GM13977 (cell line): ENCODE measurements around the gene MOB3B.

Source experiments
- DNase-seq: peaks from one replicate; pipeline ENCODE4 v3.0.0; 2012; ENCODE audit warnings: low spot score
- in situ Hi-C: fragments of 300-500 bp; cut with MboI; formaldehyde crosslinking; loops from one replicate; pipeline ENCODE4 v1.12.0; 2022; ENCODE audit warnings: low sequenced_read_pairs, low pct_unique_long_range_greater_than_20kb, mixed read lengths, inconsistent platforms; ENCODE audit not compliant: unreplicated experiment
- TF ChIP-seq, protein P1 (sequence below): IDR thresholded peaks from 2 replicates; pipeline ENCODE4 v1.5.1; 2012; ENCODE audit warnings: mild to moderate bottlenecking, control low read depth; ENCODE audit not compliant: insufficient read depth; ENCODE audit errors: extremely low read depth, missing control alignments

Gene MOB3B

DNA sequence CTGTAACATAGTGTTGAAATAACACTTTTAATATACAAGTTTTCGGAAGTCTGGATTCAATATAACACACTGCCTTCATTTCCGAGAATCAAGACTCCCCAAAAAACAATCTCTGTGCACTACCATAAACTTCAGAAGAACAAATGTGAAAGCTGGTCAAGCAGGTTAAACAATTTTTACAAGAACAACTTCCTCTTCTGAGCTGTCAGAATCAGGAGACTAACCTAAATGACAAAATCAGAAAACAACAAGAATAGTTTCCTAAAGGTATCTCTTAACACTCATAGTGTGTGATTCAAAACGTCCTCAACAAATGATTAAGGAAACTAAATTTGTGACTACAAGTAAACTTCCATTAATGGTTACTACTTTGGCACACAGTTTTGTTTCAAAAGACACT, 32.1 kb upstream of the MOB3B start:
- TF ChIP-seq, protein P1, sequence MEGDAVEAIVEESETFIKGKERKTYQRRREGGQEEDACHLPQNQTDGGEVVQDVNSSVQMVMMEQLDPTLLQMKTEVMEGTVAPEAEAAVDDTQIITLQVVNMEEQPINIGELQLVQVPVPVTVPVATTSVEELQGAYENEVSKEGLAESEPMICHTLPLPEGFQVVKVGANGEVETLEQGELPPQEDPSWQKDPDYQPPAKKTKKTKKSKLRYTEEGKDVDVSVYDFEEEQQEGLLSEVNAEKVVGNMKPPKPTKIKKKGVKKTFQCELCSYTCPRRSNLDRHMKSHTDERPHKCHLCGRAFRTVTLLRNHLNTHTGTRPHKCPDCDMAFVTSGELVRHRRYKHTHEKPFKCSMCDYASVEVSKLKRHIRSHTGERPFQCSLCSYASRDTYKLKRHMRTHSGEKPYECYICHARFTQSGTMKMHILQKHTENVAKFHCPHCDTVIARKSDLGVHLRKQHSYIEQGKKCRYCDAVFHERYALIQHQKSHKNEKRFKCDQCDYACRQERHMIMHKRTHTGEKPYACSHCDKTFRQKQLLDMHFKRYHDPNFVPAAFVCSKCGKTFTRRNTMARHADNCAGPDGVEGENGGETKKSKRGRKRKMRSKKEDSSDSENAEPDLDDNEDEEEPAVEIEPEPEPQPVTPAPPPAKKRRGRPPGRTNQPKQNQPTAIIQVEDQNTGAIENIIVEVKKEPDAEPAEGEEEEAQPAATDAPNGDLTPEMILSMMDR = no peak
- in situ Hi-C loops = no loop called here

DNA sequence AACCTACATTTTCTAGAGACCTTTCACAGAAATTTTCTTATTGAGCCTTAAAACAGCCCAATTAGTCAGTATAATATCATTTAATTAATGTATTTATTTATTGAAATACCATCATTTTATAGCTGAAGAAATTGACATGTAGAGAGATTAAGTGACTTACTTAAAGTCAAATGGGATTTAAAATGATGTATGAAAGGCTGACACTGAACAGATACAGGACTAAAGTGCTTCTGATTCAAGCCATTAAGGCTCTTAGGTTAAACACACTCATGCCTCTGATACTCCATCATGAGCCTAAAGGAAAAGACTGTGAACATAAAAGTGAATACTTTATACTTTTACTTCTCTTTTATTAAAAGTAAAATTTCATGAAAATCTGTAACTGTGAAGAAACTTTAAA, 30.8 kb upstream of the MOB3B start:
- in situ Hi-C loops = no loop called here
- no peak for DNase-seq
- TF ChIP-seq, protein P1 = no peak

More for the DNA sequence above, 32.1 kb upstream of the MOB3B start:
- DNase-seq = no peak

DNA sequence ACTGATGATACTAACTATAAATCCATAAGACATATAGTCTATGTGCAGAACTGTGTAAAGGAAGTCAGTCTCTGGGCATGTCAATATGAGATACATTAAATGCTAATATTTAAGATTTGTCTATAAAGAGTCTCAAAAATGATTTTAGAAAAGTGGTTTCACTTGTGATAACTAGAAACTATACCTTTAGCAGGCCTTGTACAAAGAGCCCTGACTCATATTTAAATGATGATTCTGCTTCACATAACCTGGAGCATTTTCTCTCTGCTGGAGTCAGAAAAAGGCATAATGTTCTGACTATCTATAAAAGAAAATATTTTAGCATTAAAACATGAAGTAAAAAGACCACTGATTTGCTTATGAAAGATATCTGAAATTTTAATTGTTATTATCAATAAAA, 28.7 kb upstream of the MOB3B start:
- TF ChIP-seq, protein P1 = no peak
- in situ Hi-C loops = no loop called here
- no peak for DNase-seq

DNA sequence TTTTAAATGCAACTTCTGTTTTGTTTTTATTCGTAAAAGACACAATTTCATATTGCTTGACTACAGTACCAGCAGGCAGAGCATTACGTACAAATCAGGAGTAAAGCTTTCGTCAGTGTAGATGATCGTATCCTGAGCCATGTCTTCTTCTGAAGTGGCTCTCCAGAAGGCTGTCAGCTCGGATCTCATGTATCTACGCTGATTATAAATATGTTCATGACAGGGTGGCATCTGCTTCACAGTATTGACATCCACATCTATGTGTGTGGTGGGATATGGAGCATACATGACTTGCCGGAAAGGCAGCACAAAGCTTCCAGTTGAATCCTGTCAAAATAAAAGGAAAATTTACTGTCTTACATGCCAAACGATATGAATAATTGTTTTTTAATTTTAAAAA, 26.9 kb upstream of the MOB3B start:
- TF ChIP-seq, protein P1 = no peak
- in situ Hi-C loops = no loop called here
- no peak for DNase-seq

DNA sequence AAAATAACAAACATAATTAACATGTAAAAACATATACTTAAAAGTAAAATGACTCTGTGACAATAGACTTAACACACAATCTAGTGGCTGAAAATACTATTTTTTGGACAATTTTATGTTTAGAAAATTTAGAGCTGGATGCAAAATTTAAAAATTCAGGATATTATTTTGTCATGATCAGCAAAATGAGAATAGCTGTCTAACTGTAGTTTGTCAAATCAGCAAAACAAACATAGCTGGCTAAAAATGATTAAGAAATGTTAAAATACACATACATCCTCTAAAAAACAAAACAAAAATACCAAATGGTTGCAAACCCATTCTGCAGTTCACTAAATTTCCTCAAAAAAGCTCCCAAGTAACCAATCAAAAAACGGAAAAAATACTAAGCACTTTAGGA, 25.1 kb upstream of the MOB3B start:
- DNase-seq = no peak
- in situ Hi-C loops = no loop called here
- TF ChIP-seq, protein P1 = no peak

DNA sequence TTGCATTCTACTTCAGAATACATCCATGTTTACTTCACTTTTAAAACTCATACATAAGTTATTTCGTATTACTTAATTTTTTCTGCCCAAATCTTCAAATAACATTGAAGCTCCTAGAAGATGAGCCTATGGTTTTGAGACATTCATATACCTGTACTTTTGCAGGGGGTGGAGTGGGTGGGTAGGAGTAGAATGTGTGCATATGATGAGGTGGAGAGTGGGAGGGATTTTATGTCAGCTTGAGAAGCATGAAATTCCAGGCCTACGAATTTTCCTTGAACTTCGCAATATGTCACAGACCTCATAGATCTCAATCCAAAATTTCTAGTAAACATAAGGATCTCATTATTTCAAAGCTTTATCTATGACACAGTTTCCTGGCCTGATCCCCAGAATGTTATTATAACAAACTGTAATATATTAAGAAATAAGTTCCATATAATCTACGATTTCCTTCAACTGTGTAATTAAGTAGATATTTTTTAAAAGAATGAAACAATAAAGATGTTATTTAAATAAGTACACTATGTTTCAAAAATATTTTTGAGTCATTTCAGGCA, 19.7 kb upstream of the MOB3B start:
- DNase-seq = no peak
- in situ Hi-C loops = no loop called here
- TF ChIP-seq, protein P1 = no peak

DNA sequence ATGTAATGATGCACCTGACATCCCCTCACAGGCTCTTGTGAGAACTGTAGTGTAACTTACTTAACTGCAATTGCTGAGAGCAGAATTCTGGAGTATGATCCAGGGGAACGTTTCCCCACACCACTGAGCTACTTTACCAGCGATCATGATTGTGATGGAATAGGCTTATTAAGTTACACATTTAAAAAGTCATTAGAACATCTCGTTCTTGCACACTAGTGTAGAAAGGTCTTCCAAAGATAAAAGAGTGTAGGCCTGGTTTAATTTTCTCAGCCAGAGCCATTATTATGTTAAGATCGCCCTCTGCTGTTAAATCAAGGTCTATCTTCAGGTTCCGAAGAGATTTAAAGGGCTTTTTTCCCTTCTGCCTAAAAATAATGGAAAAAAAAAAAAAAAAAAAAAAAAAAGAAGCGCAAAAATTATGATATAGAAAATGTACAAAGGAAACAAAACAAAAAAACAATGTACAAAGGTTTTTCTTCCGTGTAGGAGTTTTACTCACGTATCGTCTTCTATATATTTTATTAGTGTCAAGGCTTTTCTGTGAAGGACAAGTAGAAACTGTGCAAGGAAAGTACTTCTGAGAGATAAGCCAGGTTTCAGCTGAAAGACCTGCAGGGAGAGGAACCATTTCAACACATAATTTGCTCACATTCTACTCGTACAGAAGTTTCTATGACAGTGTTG, 18.6 kb upstream of the MOB3B start:
- DNase-seq = no peak
- TF ChIP-seq, protein P1 = peak; percentile 54
- in situ Hi-C loops = no loop called here
